ENCODE results near the gene MMP26.

The MMP26 gene

DNA sequence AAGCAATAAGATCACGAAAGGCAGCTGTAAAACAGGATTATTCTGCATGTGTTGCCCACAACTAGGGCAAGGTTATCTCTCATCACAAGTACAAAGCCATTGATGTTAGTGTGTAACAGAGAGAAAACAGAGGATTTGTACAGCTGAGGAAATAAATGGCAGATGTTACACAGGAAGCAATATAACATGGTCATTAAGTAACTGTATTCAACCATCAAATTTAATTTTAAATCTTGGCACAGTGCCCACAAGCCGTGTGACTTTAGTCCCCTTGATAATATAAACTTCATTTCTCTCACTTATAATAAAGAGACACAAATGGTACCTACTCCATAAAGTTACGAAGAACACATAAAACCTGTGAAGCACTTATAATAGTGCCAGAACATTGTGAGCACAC lies 24.2 kb upstream of the MMP26 start:
- H3K4me3 ChIP-seq (ENCODE audit: low read depth, low read length) = no peak overlapping the region
- no peak for DNase-seq (ENCODE audit: low read depth)
- no peak for TF ChIP-seq POLR2A (IDR thresholded peaks at IDR 0.05; ENCODE audit: extremely low read depth, insufficient read length)

DNA sequence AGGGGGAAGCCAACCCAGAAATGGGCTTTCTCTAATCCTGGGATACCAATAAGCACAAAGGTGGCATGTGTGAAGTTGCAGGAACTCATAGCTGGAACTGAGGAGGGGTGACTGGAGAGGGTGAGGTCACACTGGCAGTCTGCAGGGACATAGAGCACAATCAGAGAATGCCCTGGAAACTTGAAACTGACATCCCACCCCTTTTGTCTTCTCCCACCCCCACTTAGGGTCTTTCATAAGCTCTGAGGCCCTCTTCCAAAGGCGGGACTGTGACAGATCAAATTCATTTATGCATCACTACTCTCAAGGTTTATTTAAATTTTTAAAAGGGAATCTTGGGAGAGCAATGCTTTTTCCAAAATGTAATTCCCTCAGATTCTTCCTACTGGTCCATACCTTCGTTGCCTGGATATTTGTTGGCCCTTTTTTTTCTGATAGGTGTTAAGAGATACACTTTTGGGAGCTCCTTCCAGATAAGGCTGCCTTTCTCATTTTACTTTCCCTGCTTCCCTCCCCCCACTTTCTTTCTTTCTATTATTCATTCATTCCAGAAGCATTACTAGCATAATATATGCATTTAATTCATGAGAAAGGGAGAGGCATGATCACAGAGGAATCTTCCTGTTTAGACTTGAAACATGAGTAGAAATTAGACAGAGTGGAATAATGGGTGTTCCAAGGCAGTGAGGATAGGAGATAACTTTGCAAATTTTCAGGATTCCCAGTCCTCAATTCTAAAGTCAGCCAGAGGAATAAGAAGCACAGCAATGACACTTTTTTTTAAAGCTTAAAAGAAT lies 21.8 kb upstream of the MMP26 start:
- TF ChIP-seq POLR2A (IDR thresholded peaks at IDR 0.05; ENCODE audit: extremely low read depth, insufficient read length) (no peak), MYC (IDR thresholded peaks at IDR 0.05; ENCODE audit: low read depth, low read length) (no peak)
- TF ChIP-seq, protein P1, sequence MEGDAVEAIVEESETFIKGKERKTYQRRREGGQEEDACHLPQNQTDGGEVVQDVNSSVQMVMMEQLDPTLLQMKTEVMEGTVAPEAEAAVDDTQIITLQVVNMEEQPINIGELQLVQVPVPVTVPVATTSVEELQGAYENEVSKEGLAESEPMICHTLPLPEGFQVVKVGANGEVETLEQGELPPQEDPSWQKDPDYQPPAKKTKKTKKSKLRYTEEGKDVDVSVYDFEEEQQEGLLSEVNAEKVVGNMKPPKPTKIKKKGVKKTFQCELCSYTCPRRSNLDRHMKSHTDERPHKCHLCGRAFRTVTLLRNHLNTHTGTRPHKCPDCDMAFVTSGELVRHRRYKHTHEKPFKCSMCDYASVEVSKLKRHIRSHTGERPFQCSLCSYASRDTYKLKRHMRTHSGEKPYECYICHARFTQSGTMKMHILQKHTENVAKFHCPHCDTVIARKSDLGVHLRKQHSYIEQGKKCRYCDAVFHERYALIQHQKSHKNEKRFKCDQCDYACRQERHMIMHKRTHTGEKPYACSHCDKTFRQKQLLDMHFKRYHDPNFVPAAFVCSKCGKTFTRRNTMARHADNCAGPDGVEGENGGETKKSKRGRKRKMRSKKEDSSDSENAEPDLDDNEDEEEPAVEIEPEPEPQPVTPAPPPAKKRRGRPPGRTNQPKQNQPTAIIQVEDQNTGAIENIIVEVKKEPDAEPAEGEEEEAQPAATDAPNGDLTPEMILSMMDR (IDR thresholded peaks at IDR 0.05; ENCODE audit: low read depth, low read length) = no peak
- TF ChIP-seq, protein P2, sequence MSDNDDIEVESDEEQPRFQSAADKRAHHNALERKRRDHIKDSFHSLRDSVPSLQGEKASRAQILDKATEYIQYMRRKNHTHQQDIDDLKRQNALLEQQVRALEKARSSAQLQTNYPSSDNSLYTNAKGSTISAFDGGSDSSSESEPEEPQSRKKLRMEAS (IDR thresholded peaks at IDR 0.05; ENCODE audit: low read depth, low read length) = no peak
- no peak for DNase-seq (ENCODE audit: low read depth)
- no peak overlapping the region for H3K4me3 ChIP-seq (ENCODE audit: low read depth, low read length)

DNA sequence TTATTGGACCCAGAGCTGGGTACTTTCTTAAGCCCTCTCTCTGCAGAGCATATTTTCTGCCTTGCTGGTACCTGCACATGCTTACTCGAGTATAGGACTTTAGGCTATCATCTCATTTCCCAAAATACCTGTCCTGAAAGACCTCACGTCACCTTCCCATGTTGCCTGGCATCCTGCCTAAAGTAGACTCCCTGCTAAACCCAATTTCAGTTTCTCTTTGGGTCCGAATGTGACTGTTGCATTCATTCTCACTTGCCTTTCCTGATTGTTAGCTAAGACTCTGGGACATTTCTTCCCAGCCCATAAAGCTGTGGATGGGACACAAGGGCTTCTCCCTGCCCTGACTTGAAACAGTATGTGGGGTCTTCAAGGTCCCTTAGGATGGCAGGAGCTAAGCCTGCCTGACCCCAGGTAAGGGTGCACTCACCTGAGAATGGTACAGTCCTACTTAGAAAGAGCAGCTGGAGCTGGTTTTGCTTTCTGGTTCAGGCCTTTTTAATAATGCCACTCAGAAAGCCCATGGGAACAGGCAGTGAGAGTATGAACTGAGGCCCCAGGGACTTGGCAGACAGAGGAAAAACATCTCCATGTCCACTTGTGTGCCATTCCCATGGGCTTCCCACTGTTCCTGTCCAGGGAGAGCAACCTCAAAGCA lies 19.8 kb upstream of the MMP26 start:
- TF ChIP-seq POLR2A (IDR thresholded peaks at IDR 0.05; ENCODE audit: extremely low read depth, insufficient read length) (no peak), MYC (IDR thresholded peaks at IDR 0.05; ENCODE audit: low read depth, low read length) (no peak)
- TF ChIP-seq, protein P1 (IDR thresholded peaks at IDR 0.05; ENCODE audit: low read depth, low read length) = no peak
- DNase-seq (ENCODE audit: low read depth) = no peak

DNA sequence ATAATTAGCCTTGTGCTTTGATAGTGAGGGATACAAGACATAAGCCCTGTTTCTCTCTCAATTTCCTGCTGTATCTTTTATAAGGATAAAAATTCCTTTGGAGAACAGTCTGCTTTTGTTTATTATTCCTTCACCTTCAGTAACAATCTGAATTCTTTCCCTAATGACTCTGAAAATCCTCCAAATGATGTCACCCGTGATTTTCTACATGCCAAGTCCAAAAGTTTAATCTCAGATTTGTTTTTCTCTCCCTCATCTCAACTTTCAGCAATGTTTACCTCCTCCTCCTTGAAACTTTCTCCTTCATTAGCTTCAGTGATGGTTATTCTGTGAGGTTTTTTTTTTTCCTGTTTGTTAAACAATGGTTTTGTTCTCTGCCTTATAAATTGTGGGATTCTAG lies 9.1 kb upstream of the MMP26 start:
- no peak overlapping the region for H3K4me3 ChIP-seq (ENCODE audit: low read depth, low read length)
- DNase-seq (ENCODE audit: low read depth) = no peak
- TF ChIP-seq, protein P1 (IDR thresholded peaks at IDR 0.05; ENCODE audit: low read depth, low read length) = no peak
- TF ChIP-seq, protein P2 (IDR thresholded peaks at IDR 0.05; ENCODE audit: low read depth, low read length) = no peak

More for the DNA sequence above, 19.8 kb upstream of the MMP26 start:
- no peak overlapping the region for H3K4me3 ChIP-seq (ENCODE audit: low read depth, low read length)

DNA sequence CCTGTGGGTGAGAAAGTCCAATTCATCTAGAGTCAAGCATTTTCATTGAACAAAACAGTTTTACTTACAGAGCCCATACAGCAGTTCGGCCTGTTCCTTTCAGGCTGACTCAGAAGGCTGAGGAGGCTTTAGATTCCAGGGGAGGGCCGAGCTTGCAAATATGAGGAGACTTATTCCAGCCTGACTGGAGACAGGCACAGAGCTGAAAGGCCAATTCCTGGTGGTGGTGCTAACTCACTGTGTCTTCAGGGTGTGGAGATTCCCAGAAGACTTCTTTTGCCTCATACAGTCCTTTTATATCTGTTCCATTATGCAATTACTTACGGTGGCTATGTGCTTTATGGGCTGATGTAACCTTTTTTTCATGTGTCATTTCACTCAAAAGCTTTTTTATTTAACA lies 7.0 kb upstream of the MMP26 start, which contains the start of gene OR51E2:
TSS of gene OR51E2 (minus strand) at position 269 of the 400 bp plus-strand sequence. CDS start 15,142 bp downstream, outside the sequence.
- TF ChIP-seq MYC (IDR thresholded peaks at IDR 0.05; ENCODE audit: low read depth, low read length) = no peak
- no peak for TF ChIP-seq POLR2A (IDR thresholded peaks at IDR 0.05; ENCODE audit: extremely low read depth, insufficient read length)
- TF ChIP-seq, protein P1 (IDR thresholded peaks at IDR 0.05; ENCODE audit: low read depth, low read length) = no peak
- TF ChIP-seq, protein P2 (IDR thresholded peaks at IDR 0.05; ENCODE audit: low read depth, low read length) = no peak
- H3K4me3 ChIP-seq (ENCODE audit: low read depth, low read length) = no peak within 1 kb of the TSS
- DNase-seq (ENCODE audit: low read depth) = peak; percentile 16

DNA sequence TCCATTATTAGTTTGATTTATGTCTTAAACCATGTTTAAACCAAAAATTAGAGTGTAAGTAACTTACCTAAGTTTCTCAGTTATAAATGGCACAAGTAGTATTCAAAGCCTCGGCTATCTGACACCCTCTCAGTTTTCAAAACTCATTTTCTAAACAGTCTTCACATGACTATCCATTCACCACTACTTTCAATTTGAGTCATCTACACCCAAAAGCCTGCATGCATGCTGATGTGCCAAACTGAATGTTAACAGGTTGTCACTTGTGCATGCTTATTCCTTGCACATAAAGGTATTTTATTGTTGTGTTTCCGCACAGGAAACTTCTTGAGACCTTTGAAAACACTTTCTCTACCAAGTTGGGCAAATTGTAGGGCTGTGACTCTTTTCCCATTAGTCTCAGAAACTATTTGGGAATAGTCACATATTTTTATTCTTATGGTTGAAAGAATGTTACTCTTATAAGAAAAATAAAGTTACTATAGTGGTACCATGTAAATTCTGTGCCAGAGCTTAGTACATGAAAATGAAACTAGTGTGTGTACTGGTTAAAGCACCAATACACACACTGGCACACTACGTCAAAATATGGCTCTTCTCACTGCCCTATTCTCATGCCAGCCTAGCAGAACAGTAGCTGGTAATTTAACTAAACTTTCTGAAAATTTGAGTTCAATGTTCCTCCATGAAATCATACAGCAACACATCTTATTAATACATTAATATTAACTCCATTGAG lies 4.7 kb upstream of the MMP26 start:
- TF ChIP-seq, protein P2 (IDR thresholded peaks at IDR 0.05; ENCODE audit: low read depth, low read length) = no peak
- no peak for TF ChIP-seq POLR2A (IDR thresholded peaks at IDR 0.05; ENCODE audit: extremely low read depth, insufficient read length)
- TF ChIP-seq, protein P1 (IDR thresholded peaks at IDR 0.05; ENCODE audit: low read depth, low read length) = no peak
- no peak for TF ChIP-seq MYC (IDR thresholded peaks at IDR 0.05; ENCODE audit: low read depth, low read length)
- H3K4me3 ChIP-seq (ENCODE audit: low read depth, low read length) = no peak overlapping the region
- no peak for DNase-seq (ENCODE audit: low read depth)

Data from NB4 (cell line).